Measurements from ENCODE around the gene PIK3C2A. TPM values are rescaled to one million over a fixed set of nuclear protein-coding genes. Genes with fewer than 3 reads are reported as not detected.
A peak's percentile ranks its signal among the peaks of the same experiment; 100 is the strongest.

The PIK3C2A gene
- polyA plus RNA-seq, 1 of the 3 experiments (the other 2 are of a cell fraction) = 9.3 TPM

GRCh38 chr11:17256512-17256911, 48.7 kb upstream of the PIK3C2A start:
- H3K4me2 ChIP-seq = peak overlapping the region; percentile 28; the same call in 1 of the 2 replicates
- CTCF ChIA-PET = interaction anchor here (1.1 to 1.9 kb wide), 2 partner anchors 43 to 97 kb away, joined by 4 to 6 read pairs; no protein-coding TSS in a partner anchor
- peak overlapping the region in 1 of 2 experiments; percentile 73; a peak in 2 of 4 replicates for H3K27ac ChIP-seq (ENCODE audit: low read depth in 2 of 2, low read length in 1 of 2)
- TF ChIP-seq TAF1 (IDR thresholded peaks at IDR 0.05; ENCODE audit: borderline replicate concordance, low read depth, low read length) (no peak), JUND (IDR thresholded peaks at IDR 0.05) (peak; percentile 64), PBX3 (IDR thresholded peaks at IDR 0.05) (peak; percentile 65), TCF12 (IDR thresholded peaks at IDR 0.05) (peak; percentile 61; the same call in 1 of the 2 replicates), RAD21 (IDR thresholded peaks at IDR 0.05; ENCODE audit: low read length) (no peak), USF2 (IDR thresholded peaks at IDR 0.05; ENCODE audit: borderline replicate concordance, low read depth, low read length) (no peak), RFX5 (IDR thresholded peaks at IDR 0.05; ENCODE audit: low read length) (no peak), RCOR1 (IDR thresholded peaks at IDR 0.05; ENCODE audit: low read length) (no peak), NRF1 (IDR thresholded peaks at IDR 0.05; ENCODE audit: low read depth, low read length) (no peak), ZBTB33 (IDR thresholded peaks at IDR 0.05; ENCODE audit: borderline replicate concordance, low read depth) (no peak), GATA2 (CRISPR knock-in tag; IDR thresholded peaks at IDR 0.05) (no peak), REST (IDR thresholded peaks at IDR 0.05; ENCODE audit: low read depth, low read length) (no peak), TEAD4 (IDR thresholded peaks at IDR 0.05; ENCODE audit: borderline replicate concordance, insufficient read depth) (no peak), FOXJ3 (CRISPR knock-in tag; IDR thresholded peaks at IDR 0.05) (no peak), CTCF (IDR thresholded peaks at IDR 0.05) (no peak), SIN3A (IDR thresholded peaks at IDR 0.05; ENCODE audit: borderline replicate concordance, low read depth, low read length) (no peak), USF1 (IDR thresholded peaks at IDR 0.05; ENCODE audit: borderline replicate concordance, low read depth) (no peak), NFIC (IDR thresholded peaks at IDR 0.05; ENCODE audit: borderline replicate concordance) (no peak; the same call in 1 of the 2 replicates), MEF2A (IDR thresholded peaks at IDR 0.05; ENCODE audit: borderline replicate concordance, low read depth) (no peak), POLR2AphosphoS5 (IDR thresholded peaks at IDR 0.05; ENCODE audit: low read depth, low read length) (no peak), FOSL2 (IDR thresholded peaks at IDR 0.05; ENCODE audit: borderline replicate concordance, low read depth) (peak; percentile 86), YY1 (IDR thresholded peaks at IDR 0.05; ENCODE audit: low read depth) (no peak), MXI1 (IDR thresholded peaks at IDR 0.05; ENCODE audit: low read depth, low read length) (no peak), MAX (IDR thresholded peaks at IDR 0.05; ENCODE audit: low read depth) (peak; percentile 55; the same call in 1 of the 2 replicates)

More at GRCh38 chr11:17256512-17256911, 48.7 kb upstream of the PIK3C2A start:
- Histone ChIP-seq H3K9me3 (no peaks in the 10 kb centered on the region), H3K9me2 (no peaks in the 10 kb centered on the region), H3K4me1 (ENCODE audit: control insufficient read depth in 1 of 2, insufficient read depth in 2 of 2, low read depth in 1 of 2, low read length in 1 of 2) (no peaks in the 10 kb centered on the region), H3K9ac (no peak overlapping the region), H3K4me3 (ENCODE audit: low read depth in 2 of 2, low read length in 1 of 2) (no peak overlapping the region), H3K36me3 (replicated peaks in 1 of 2; ENCODE audit: control insufficient read depth in 1 of 2, insufficient read depth in 2 of 2, low read length in 1 of 2) (no peaks in the 10 kb centered on the region), H2AFZ (ENCODE audit: low read depth) (peak overlapping the region; percentile 76), H3K27me3 (ENCODE audit: insufficient read depth) (no peaks in the 10 kb centered on the region), H3F3A (replicated peaks; ENCODE audit: insufficient read depth) (peaks cover 8% of the 10 kb centered on the region), H4K20me1 (ENCODE audit: insufficient read depth) (no peaks in the 10 kb centered on the region), H3K79me2 (ENCODE audit: insufficient read depth) (no peaks in the 10 kb centered on the region)
- POLR2A ChIA-PET = no interaction called here
- WGBS (ENCODE audit: low lambda C conversion rate) = 50% methylated on average over 3 of the region's 3 CpGs
- no peak for DNase-seq
